Measurements from ENCODE around the gene YARS1.

YARS1 gene

GRCh38 chr1:32817159-32817814 is at the start of gene YARS1, which contains the start of gene S100PBP:
Gene YARS1 (minus strand): TSS chr1:32817358. CDS start chr1:32817244, 114 bp downstream.
Gene S100PBP (plus strand): TSS chr1:32817653. CDS start chr1:32826100, 8,447 bp downstream.
- DNase-seq: peak; percentile 100

DNA sequence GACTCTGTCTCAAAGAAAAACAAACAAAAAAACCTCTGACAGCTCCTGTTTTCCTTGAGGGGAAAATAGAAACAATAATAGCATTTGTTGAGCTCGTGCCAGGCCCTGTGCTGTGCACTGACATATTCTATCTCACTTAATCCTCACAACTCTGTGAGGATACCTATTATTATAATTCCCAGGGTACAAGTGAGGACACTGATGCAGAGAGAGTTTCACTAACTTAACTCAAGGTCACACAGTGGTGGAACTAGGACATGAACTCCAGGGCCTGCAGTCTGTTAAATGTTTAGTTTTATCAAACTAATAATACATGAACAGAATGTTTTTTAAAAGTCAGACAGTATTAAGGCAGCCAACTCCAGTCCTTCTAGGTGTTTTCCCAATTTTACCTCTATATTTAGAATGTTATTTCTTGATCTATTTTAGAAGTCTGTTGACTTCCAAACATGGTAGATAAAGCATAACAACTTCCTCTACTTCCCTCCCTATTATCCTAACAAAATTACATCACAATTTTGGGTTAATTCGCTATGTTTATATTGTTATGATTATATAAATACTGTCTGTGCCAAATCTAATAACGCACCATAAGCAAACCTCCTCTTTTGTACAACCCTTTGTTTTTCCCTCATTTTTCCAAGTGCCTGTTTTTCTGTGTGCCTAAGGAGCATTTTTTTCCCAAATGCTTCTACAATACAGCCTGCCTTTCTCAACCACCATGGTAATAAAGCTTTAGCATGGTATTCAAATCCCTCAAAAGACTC is 48.7 kb upstream of the YARS1 start:
- no peak for DNase-seq

DNA sequence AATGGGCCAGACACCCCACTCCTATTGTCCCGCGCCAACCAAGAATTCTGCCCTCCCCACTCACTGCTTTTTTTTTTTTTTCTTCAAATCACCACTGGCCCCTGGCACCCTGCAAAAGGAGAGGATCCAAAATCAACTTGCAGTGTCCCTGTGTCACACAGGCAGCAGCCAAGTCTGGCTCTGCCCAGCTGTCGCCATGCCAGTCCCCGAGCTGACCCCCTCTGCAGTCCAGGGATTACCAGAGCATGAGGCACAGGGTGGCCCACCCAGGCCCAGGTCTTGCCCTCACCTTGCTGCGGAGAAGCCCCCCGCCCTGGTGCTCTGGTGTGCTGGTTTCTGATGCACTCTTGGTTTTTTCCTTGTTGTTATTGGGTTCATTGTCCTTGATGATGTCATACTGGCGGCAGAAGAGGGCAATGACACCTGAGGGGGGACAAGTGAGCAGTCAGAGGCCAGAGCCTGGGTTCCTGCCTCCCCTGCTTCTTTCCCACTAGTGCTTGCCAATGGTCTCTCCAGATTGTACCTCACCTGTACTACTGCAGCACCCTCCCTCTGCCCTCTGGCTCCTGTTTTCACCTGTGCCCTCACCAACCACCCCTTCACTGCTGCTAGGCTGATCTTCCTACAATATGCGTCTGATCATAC is 47.3 kb upstream of the YARS1 start:
- no peak for DNase-seq

DNA sequence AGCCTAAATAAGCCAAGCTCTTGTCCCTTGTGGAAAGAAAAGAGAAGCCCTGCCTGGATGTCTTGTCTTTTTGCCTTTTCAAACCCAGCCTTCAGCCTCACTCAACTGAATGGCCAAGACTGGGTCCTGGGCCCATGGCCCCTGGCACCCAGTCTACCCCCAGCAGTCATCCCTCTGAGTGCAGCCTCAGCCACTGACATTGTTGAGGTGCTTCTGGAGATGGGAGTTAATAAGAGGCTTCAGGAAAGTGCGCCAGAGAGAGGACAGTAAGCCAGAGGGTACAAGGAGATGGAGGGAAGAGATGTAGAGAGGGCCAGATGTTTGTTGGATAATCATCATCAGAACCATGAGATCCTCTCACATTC is 46.7 kb upstream of the YARS1 start:
- no peak for DNase-seq

DNA sequence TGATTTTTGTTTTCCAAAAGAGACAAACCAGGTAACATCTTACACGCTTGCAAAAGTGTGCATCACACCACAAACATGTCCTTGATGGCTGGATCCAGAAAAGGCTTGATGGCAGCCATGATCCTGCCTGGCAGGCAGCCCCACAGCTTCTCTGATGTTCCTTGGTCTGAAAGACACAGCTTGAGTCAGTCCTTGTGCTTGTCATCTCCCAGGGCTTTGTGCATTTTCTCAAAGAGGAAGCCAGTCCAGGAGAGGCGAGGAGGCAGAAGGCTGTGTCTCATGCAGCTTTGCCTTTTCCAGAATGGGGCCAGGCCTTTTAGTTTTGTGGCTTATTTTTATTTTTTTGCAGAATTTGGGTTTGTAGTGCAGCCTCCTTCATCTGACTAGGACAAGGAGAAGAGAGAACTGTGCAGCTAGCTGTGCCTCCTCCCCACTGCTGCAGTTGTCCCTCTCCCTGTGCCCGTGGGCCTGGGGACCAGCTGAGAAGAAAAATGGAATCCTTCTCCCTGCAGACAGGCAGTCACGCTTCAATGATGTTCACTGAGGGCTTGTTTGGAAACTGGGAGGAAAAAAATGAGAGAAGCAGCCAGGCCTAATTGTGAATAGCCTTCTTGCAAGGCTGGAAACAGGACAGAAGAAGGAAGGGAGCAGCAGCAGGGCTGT is 46.2 kb upstream of the YARS1 start:
- DNase-seq: no peak

GRCh38 chr1:32861904-32862695 is 44.9 kb upstream of the YARS1 start:
- no peak for DNase-seq

DNA sequence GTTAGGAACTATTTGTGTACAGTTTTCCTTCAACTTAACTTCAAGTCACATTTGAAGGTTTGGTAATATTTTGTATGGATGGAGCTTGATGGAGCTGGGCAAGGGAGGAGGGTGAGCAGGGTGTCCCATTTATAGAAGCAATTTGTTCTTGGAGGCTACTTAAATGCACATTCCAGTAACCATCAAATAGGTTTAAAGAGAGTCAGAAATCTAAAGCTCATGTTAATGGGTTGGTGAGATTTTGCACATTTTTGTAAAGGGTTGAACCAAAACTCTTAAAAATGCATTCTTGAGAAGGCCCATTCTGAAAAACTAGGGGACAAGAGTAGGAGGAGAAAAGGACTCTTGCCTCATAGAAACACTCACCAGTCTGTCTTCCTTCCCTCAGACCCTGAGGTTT is 43.4 kb upstream of the YARS1 start:
- DNase-seq: no peak

- DNase-seq: no peak
Observed at GRCh38 chr1:32859915-32860314, 42.8 kb upstream of the YARS1 start.

- no peak for DNase-seq
Observed at GRCh38 chr1:32858791-32859190, 41.6 kb upstream of the YARS1 start.

DNA sequence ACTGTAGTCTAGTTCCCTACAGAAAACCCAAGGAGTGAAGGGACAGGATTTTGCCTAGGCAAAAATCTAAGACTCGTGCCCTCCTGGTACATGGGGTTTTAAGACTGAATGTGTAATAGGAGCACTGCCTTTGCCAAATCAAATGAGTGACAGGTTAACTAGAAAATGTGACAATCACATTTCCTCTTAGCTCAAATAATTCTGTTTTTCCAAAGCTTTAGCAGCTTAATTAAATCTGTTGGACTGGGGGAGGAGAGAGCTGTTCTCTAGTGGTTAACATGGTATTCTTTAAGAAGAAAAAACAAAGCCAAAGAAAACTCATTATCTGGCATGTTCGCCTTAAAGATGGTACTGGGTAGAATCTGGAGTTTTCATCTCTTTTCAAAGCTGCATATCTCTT is 41.0 kb upstream of the YARS1 start:
- no peak for DNase-seq

DNA sequence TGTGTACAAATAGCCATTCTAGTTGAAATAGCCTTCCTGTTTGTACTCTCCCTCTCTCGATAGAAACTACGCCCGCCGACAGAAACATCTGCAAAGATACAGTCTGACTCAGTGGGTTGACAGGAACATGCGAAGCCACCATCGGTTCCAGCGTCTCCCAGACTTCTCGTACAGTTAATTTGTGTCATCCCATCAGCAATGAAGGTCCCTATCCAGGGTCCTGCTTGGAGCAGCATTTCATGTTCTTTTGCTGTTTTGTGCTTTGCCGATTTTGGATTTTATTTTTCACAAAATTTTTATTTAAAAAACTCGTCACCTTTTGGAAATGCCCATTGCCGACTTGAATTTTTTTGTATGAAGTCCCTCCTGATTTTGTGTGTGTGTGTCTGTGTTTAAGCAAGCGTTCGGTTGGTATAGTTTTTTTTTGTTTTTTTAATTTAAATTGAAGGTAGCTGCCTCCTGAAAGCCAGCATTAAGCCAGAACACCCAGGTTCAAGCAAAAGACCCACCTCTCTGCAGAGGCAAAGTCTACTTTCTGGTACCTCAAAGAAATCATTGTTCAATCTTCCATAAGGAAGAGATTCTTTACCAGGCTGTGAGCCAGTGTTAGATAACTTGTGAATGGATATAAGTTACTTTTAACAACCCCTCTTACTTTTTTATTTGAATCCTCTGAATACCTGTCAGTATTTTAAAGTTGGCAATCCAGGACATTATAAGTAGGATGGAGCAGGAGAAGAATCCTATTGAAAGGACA is 38.9 kb upstream of the YARS1 start:
- no peak for DNase-seq

DNA sequence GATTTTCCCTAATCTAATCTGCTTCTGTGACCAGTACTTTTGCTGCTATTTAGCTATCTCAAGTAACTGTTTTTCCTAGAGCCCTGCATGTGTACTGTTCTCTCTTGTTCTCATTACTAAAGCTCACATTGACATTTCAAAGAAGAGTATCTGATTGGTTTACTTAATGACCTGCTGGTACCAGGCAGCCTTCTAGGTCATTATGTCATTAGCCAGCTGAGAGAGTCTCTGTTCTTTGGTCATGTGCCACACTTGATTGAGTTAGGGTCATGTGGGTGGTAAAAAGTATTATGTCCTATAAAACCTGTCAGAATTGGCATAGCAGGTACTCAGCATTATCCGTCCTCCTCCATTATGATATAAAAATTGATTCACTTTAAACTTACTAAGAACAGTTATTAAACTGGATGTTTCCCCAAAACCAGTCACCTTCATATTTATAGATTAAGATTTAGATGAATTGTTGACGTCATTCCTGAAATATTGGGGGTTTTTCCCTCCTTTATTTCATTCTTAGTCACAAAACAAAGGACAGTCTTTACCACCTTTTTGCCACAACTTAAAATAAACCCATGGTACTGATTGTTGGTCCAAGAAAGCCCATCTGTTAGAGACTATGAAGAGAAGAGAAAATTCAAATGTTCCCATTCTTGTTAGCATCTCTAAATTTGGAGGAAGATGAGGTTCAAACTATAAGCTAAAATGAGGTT is 31.4 kb upstream of the YARS1 start:
- DNase-seq: no peak

- DNase-seq: no peak
Observed at GRCh38 chr1:32831878-32832277, 14.7 kb upstream of the YARS1 start.

- no peak for DNase-seq
Observed at GRCh38 chr1:32830092-32830852, 13.1 kb upstream of the YARS1 start.

- no peak for DNase-seq
Observed at GRCh38 chr1:32828341-32828740, 11.2 kb upstream of the YARS1 start.

DNA sequence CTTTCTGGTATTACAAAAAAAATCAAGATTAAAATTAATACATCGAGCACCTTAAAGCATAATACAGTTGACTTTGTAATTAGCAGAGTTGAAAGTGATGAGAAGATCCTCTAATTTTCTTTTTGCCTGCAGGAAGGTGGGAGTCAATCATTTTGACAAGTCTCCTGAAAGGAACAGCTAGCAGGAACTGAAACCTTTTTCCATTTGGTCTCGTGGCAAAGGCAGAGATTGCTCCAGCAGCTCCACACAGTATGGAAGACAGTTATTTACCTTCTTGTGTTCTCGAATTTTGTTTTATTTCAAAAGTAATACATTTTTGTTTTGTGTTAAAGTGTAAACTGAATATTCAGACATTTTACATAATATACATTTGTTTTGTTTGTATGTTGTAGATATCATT is 8.0 kb upstream of the YARS1 start:
- no peak for DNase-seq

GRCh38 chr1:32818804-32819541 is 1.8 kb upstream of the YARS1 start:
- peak; percentile 8 for DNase-seq

- peak; percentile 54 for DNase-seq
Observed at GRCh38 chr1:32817815-32818786, 943 bp upstream of the YARS1 start.
